Breast epithelium (tissue), 4 donors: Measurements from ENCODE around the gene SLC7A5. TPM values are rescaled to one million over a fixed set of nuclear protein-coding genes. Genes with fewer than 3 reads are reported as not detected.
"Not testable (repeated sequence)": the region's sequence is repeated elsewhere in the genome, so short reads cannot be mapped to it uniquely, and the experiment has no call there.

ENCODE experiments used
- DNase-seq, 2 donors: peaks; one replicate each; pipeline ENCODE4 v3.0.0-alpha.2; 2019; ENCODE audit warnings: low spot score in 2 of 2
- H3K27ac ChIP-seq, 2 donors: fragments of 200-600 bp; sonication (generic) in 1 of 2; one replicate each; pipeline ENCODE4 v1.5.1; 2016 to 2019; ENCODE audit warnings: mild to moderate bottlenecking in 1 of 2
- H3K27me3 ChIP-seq, 2 donors: fragments of 200-600 bp; sonication (generic) in 1 of 2; one replicate each; pipeline versions ENCODE4 v1.5.1 to v1.6.0; 2017 to 2019; ENCODE audit warnings: control low read depth in 1 of 2, mild to moderate bottlenecking in 1 of 2
- H3K36me3 ChIP-seq: fragments of 200-600 bp; one replicate; pipeline ENCODE4 v1.5.1; 2019
- H3K4me1 ChIP-seq, 2 donors: fragments of 200-600 bp; sonication (generic); one replicate each; pipeline ENCODE4 v1.5.1; 2016 to 2019; ENCODE audit warnings: control low read depth in 1 of 2
- H3K4me3 ChIP-seq, 3 donors: fragments of 200-600 bp; sonication (generic); 1 replicate in 2 of 3; 2 replicates in 1 of 3; pipeline ENCODE4 v1.5.1; 2016 to 2019; ENCODE audit warnings: mild to moderate bottlenecking in 3 of 3, moderate library complexity in 2 of 3
- H3K9me3 ChIP-seq, 2 donors: fragments of 200-600 bp; sonication (generic) in 1 of 2; one replicate each; pipeline ENCODE4 v1.5.1; 2016 to 2019; ENCODE audit warnings: control low read depth in 1 of 2
- POLR2A ChIP-seq: fragments of 450-650 bp; IDR thresholded peaks from one replicate; pipeline ENCODE4 v1.6.1; 2016; ENCODE audit warnings: antibody characterized with exemption, mild to moderate bottlenecking, moderate library complexity
- POLR2AphosphoS5 ChIP-seq, 3 donors: sonication (generic); formaldehyde crosslinking; IDR thresholded peaks; one replicate each; pipeline ENCODE4 v1.6.1; 2017; ENCODE audit warnings: antibody characterized with exemption in 3 of 3
- intact Hi-C: fragments of 100-400 bp; cut with DNase I; formaldehyde crosslinking; loops from one replicate; pipeline ENCODE4 v1.15.1; 2023; ENCODE audit warnings: low total_unique reads
- total RNA-seq, 3 donors: library from RNA; depleted of rRNA; stranded (reverse); fragments of >200 nt; gene quantifications; one replicate each; pipeline ENCODE4 v1.1.0, GENCODE V29; 2016
- TF ChIP-seq, protein P1 (sequence below), 3 donors: fragments of 450-650 bp; IDR thresholded peaks; one replicate each; pipeline ENCODE4 v1.5.1; 2016 to 2017; ENCODE audit warnings: antibody characterized with exemption in 3 of 3, mild to moderate bottlenecking in 3 of 3, moderate library complexity in 3 of 3

The SLC7A5 gene
- total RNA-seq, result 1 to 10 TPM in 2 of 3 donors, under 1 TPM in 1; 0.48 to 7.3 (median 5.9) TPM

DNA sequence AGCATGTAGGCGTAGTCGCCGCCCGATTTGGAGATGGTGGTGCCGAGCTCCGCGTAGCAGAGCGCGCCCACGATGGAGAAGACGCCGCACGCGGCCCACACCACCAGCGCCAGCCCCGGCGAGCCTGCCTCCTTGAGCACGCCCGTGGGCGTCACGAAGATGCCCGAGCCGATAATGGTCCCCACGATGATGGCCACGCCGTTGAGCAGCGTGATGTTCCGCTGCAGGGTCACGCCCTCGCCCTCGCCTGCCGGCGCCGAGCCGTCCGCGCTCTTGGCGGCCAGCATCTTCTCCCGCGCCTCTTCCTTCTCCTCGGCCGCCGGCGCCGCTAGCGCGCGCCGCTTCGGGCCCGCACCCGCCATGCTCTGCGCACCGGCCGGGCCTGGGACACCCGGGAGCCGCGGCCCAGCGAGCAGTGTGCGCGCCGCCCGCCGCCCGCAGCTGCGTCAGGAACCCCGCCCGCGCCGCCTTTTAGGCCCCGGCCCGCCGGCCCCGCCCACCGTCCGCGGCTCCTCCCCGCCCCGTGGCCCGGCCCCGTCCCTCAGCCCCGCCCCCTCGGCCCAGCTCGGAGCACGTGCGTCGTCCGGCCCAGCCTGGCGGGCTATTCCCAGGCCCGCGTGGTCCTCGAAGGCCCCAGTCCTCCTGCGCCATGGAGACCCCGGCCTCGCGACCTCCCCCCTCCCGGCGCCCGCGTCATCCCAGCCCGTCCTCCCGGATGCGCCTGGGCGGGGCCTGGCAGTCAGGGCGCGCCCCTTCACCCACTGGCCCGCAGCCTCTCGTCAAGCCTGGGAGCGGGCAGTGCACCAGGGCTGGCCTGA is at the start of gene SLC7A5:
Gene SLC7A5, minus strand, starts transcription at position 447 of the 818 bp plus-strand sequence. Its CDS starts 85 bp downstream, at position 362.
- peak within 1 kb of the TSS; percentile 37 to 65 (median 56) for H3K4me3 ChIP-seq
- H3K9me3 ChIP-seq, H3K27me3 ChIP-seq, H3K36me3 ChIP-seq, intact Hi-C loops, H3K4me1 ChIP-seq: not testable (repeated sequence)
- H3K27ac ChIP-seq, result peak within 1 kb of the TSS; percentile 28 to 45
- peak; percentile 67 to 68 for DNase-seq

DNA sequence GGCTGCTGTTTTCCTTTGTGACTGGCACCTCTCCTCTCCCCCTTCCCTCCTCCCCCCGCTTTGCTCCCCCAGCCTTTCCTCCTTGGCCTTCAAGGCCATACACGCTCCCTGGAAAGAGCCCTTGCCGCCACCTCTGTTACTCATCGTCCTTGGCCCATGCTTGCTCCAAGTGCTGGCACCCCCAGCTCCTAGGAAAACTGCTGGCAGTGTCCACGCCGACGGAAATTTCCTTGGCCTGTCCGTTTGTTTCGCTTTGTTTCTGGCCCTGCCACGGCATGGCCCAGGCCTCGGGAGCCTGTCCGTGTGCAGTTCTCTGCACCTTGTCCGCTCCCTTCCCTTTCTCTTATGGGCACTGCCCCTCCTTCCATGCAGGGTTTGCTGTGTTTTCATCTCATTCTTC is 49.0 kb upstream of the SLC7A5 start:
- peak overlapping the region; percentile 16 to 49 (median 28) for H3K4me3 ChIP-seq
- H3K4me1 ChIP-seq, result no peaks in the 10 kb centered on the region
- H3K9me3 ChIP-seq, result no peaks in the 10 kb centered on the region
- peak overlapping the region; percentile 42 to 74 for H3K27ac ChIP-seq
- DNase-seq, result no peak
- H3K36me3 ChIP-seq, result no peaks in the 10 kb centered on the region
- peaks cover 0 to 4% of the 10 kb centered on the region in 2 donors for H3K27me3 ChIP-seq
- TF ChIP-seq POLR2AphosphoS5 (IDR thresholded peaks at IDR 0.05) (no peak), POLR2A (no peak)
- TF ChIP-seq, protein P1, sequence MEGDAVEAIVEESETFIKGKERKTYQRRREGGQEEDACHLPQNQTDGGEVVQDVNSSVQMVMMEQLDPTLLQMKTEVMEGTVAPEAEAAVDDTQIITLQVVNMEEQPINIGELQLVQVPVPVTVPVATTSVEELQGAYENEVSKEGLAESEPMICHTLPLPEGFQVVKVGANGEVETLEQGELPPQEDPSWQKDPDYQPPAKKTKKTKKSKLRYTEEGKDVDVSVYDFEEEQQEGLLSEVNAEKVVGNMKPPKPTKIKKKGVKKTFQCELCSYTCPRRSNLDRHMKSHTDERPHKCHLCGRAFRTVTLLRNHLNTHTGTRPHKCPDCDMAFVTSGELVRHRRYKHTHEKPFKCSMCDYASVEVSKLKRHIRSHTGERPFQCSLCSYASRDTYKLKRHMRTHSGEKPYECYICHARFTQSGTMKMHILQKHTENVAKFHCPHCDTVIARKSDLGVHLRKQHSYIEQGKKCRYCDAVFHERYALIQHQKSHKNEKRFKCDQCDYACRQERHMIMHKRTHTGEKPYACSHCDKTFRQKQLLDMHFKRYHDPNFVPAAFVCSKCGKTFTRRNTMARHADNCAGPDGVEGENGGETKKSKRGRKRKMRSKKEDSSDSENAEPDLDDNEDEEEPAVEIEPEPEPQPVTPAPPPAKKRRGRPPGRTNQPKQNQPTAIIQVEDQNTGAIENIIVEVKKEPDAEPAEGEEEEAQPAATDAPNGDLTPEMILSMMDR (IDR thresholded peaks at IDR 0.05), result no peak
- intact Hi-C loops, result no loop called here

DNA sequence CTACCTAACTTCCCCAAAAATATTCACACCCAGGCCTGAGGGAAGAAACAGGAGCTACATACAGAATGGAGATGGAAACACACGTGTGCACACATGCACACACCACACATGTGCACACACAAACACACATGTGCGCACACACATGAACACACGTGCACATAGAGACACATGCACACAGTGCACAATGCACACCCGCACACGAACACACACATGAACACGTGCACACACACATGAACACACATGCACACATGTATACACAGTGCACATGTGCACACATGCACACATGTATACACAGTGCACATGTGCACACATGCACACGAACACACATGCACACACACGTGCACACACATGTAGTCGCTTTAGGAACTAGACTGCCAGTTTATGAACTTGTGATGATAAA is 48.2 kb upstream of the SLC7A5 start:
- Histone ChIP-seq H3K36me3 (no peaks in the 10 kb centered on the region), H3K4me3 (no peak overlapping the region), H3K9me3 (no peaks in the 10 kb centered on the region), H3K4me1 (no peaks in the 10 kb centered on the region), H3K27me3 (peaks cover 0 to 4% of the 10 kb centered on the region in 2 donors), H3K27ac (no peak overlapping the region)
- TF ChIP-seq, protein P1 (IDR thresholded peaks at IDR 0.05), result no peak
- no peak for DNase-seq
- intact Hi-C loops, result no loop called here

DNA sequence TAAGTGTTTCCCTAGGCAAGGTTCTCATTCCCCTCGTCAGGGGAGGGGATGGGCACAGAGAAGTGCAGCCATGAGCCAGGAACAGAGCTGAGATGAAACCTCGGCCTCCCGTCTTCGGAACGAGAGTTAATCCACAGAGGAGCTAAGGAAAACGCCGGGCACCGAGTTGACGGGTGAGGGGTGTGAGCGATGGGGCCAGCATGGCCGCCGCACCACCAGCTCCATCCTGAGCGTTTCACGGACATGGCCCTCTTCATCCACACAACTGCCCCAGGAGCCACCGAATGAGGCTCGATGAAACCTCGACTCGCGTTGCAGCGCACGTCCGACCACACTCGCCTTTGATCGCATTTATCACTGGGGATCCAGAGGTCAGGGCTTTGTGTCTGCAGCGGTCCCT is 45.5 kb upstream of the SLC7A5 start:
- H3K27ac ChIP-seq, result no peak overlapping the region
- DNase-seq, result no peak
- TF ChIP-seq POLR2AphosphoS5 (IDR thresholded peaks at IDR 0.05) (no peak), POLR2A (no peak)
- TF ChIP-seq, protein P1 (IDR thresholded peaks at IDR 0.05), result no peak
- H3K4me1 ChIP-seq, result no peaks in the 10 kb centered on the region
- no peaks in the 10 kb centered on the region for H3K9me3 ChIP-seq
- no peaks in the 10 kb centered on the region for H3K36me3 ChIP-seq
- H3K27me3 ChIP-seq, result peaks cover 0 to 4% of the 10 kb centered on the region in 2 donors
- H3K4me3 ChIP-seq, result no peak overlapping the region
- intact Hi-C loops, result no loop called here

DNA sequence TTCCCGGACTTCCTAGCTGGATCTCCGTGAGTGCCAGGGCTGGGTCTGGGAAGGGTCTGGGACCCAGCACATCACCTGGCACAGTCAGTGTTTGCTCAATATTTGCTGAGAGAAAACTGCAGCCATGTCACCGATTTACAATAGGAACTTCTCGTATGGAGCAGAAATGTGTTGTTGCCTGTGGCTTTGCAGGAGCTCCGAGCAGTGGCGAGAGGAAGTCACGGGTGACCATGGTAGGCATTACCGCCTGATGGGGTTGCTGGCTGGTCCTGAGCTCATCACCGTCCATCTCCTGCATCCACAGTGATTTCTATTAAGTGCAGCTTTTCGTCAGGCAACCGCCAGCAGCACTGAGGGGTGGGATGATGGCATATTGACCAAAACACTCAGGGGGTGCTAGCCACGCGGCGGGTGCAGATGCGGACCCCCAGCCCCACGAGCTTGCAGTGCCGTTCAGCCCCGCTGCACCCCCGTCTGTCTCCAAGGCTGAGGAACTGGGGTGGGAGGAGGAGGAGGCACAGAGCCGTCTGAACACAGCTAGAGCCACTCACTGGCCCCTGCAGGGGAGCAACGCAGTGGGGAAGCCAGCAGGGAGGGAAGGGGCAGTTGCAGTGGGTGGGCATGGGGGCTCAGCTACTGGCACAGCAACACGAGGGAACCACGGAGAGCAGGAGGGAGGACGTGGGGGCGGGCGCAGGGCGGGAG is 44.9 kb upstream of the SLC7A5 start:
- DNase-seq, H3K4me1 ChIP-seq, H3K36me3 ChIP-seq, H3K4me3 ChIP-seq, intact Hi-C loops, H3K27ac ChIP-seq, H3K9me3 ChIP-seq, H3K27me3 ChIP-seq: not testable (repeated sequence)

DNA sequence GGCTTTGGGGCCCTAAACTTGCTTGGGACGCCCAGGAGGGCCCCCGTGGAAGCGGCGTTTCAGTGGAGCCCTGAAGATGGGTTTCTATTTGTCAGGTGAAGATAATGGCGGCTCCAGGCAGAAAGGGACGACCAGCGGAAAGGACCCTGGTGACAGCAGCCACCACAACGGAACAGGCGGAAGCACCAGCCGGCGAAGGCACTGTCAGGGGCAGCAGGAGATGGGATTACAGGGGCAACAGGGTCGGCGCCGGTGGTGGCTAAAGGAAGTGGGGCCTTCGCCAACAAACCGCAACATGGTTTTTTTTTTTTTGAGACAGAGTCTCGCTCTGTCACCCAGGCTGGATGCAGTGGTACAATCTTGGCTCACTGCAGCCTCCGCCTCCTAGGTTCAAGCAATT is 43.4 kb upstream of the SLC7A5 start:
- H3K27me3 ChIP-seq, H3K4me3 ChIP-seq, H3K4me1 ChIP-seq, H3K36me3 ChIP-seq, DNase-seq, intact Hi-C loops, H3K27ac ChIP-seq, H3K9me3 ChIP-seq: not testable (repeated sequence)
